ENCODE measurements around the gene TCP11L2. TPM values are rescaled to one million over a fixed set of nuclear protein-coding genes. Genes with fewer than 3 reads are reported as not detected.

The TCP11L2 gene
- total and polyA plus RNA-seq, 2 of the 13 experiments (the other 11 are each of a cell fraction or from before 2014, with no cell fraction given): 4.6 to 24.1 TPM

DNA sequence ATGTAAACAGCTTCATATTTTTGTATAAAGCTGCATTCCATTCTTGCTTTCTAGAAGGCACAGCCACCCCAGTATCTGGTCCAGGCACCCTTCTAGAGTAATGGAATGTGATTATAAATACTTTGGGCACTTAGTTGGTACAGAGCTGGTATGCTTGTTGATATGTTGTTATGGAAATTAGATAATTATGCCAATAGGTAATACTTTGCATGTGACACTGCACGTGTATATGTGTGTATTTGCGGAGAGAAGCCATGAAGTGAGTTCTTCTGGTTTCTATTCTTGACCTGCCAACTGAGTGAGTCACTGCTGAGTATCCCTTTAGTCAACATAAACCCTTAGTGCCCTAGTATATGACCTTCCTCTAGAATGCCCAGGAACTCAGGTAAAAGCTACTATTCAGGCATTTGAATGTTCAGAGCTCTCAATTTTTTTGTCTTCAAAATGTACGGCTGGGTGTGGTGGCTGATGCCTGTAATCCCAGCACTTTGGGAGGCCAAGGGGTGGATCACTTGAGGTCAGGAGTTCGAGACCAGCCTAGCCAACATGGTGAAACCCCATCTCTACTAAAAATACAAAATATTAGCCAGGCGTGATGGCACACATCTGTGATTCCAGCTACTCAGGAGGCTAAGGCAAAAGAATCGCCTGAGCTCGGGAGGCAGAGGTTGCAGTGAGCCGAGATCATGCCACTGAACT is 6.2 kb upstream of the TCP11L2 start (continued):
- TF ChIP-seq, protein P1, sequence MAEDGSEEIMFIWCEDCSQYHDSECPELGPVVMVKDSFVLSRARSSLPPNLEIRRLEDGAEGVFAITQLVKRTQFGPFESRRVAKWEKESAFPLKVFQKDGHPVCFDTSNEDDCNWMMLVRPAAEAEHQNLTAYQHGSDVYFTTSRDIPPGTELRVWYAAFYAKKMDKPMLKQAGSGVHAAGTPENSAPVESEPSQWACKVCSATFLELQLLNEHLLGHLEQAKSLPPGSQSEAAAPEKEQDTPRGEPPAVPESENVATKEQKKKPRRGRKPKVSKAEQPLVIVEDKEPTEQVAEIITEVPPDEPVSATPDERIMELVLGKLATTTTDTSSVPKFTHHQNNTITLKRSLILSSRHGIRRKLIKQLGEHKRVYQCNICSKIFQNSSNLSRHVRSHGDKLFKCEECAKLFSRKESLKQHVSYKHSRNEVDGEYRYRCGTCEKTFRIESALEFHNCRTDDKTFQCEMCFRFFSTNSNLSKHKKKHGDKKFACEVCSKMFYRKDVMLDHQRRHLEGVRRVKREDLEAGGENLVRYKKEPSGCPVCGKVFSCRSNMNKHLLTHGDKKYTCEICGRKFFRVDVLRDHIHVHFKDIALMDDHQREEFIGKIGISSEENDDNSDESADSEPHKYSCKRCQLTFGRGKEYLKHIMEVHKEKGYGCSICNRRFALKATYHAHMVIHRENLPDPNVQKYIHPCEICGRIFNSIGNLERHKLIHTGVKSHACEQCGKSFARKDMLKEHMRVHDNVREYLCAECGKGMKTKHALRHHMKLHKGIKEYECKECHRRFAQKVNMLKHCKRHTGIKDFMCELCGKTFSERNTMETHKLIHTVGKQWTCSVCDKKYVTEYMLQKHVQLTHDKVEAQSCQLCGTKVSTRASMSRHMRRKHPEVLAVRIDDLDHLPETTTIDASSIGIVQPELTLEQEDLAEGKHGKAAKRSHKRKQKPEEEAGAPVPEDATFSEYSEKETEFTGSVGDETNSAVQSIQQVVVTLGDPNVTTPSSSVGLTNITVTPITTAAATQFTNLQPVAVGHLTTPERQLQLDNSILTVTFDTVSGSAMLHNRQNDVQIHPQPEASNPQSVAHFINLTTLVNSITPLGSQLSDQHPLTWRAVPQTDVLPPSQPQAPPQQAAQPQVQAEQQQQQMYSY (CRISPR knock-in tag; IDR thresholded peaks at IDR 0.05): no peak
- TF ChIP-seq KMT2A (CRISPR knock-in tag; IDR thresholded peaks at IDR 0.05) (no peak), HDAC6 (IDR thresholded peaks at IDR 0.05; ENCODE audit: low read depth, low read length) (no peak), NBN (conservative IDR thresholded peaks at IDR 0.05) (no peak), ZIK1 (CRISPR knock-in tag; IDR thresholded peaks at IDR 0.05; ENCODE audit: borderline replicate concordance, low read depth) (no peak), ZNF619 (CRISPR knock-in tag; IDR thresholded peaks at IDR 0.05) (no peak), ZFP36L1 (CRISPR knock-in tag; IDR thresholded peaks at IDR 0.05) (no peak), FOSL2 (CRISPR knock-in tag; IDR thresholded peaks at IDR 0.05) (peak; percentile 91), TMF1 (CRISPR knock-in tag; IDR thresholded peaks at IDR 0.05; ENCODE audit: low read depth) (no peak), SMARCC2 (IDR thresholded peaks at IDR 0.05) (no peak), FOXA3 (CRISPR knock-in tag; IDR thresholded peaks at IDR 0.05) (peak; percentile 48), IRX3 (CRISPR knock-in tag; IDR thresholded peaks at IDR 0.05; ENCODE audit: borderline replicate concordance, low read depth) (no peak), SPEN (CRISPR knock-in tag; IDR thresholded peaks at IDR 0.05; ENCODE audit: low read depth) (no peak), MTF2 (CRISPR knock-in tag; IDR thresholded peaks at IDR 0.05; ENCODE audit: borderline replicate concordance) (no peak), MIER3 (CRISPR knock-in tag; IDR thresholded peaks at IDR 0.05; ENCODE audit: borderline replicate concordance) (0 out of 2 replicates have a peak, but pooled peaks have one; percentile 36), ZFX (CRISPR knock-in tag; IDR thresholded peaks at IDR 0.05; ENCODE audit: low read depth) (no peak), HMG20A (CRISPR knock-in tag; IDR thresholded peaks at IDR 0.05; ENCODE audit: borderline replicate concordance) (peak; percentile 37; the same call in 1 of the 2 replicates), HOXA5 (CRISPR knock-in tag; IDR thresholded peaks at IDR 0.05) (no peak), RNF2 (conservative IDR thresholded peaks at IDR 0.05; ENCODE audit: low read depth) (no peak)
- TF ChIP-seq, protein P2, sequence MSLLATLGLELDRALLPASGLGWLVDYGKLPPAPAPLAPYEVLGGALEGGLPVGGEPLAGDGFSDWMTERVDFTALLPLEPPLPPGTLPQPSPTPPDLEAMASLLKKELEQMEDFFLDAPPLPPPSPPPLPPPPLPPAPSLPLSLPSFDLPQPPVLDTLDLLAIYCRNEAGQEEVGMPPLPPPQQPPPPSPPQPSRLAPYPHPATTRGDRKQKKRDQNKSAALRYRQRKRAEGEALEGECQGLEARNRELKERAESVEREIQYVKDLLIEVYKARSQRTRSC (CRISPR knock-in tag; IDR thresholded peaks at IDR 0.05; ENCODE audit: low read depth): no peak
- TF ChIP-seq, protein P3, sequence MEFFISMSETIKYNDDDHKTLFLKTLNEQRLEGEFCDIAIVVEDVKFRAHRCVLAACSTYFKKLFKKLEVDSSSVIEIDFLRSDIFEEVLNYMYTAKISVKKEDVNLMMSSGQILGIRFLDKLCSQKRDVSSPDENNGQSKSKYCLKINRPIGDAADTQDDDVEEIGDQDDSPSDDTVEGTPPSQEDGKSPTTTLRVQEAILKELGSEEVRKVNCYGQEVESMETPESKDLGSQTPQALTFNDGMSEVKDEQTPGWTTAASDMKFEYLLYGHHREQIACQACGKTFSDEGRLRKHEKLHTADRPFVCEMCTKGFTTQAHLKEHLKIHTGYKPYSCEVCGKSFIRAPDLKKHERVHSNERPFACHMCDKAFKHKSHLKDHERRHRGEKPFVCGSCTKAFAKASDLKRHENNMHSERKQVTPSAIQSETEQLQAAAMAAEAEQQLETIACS (CRISPR knock-in tag; IDR thresholded peaks at IDR 0.05): no peak
- TF ChIP-seq, protein P4, sequence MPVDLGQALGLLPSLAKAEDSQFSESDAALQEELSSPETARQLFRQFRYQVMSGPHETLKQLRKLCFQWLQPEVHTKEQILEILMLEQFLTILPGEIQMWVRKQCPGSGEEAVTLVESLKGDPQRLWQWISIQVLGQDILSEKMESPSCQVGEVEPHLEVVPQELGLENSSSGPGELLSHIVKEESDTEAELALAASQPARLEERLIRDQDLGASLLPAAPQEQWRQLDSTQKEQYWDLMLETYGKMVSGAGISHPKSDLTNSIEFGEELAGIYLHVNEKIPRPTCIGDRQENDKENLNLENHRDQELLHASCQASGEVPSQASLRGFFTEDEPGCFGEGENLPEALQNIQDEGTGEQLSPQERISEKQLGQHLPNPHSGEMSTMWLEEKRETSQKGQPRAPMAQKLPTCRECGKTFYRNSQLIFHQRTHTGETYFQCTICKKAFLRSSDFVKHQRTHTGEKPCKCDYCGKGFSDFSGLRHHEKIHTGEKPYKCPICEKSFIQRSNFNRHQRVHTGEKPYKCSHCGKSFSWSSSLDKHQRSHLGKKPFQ (CRISPR knock-in tag; IDR thresholded peaks at IDR 0.05; ENCODE audit: insufficient replicate concordance): no peak
- TF ChIP-seq, protein P5, sequence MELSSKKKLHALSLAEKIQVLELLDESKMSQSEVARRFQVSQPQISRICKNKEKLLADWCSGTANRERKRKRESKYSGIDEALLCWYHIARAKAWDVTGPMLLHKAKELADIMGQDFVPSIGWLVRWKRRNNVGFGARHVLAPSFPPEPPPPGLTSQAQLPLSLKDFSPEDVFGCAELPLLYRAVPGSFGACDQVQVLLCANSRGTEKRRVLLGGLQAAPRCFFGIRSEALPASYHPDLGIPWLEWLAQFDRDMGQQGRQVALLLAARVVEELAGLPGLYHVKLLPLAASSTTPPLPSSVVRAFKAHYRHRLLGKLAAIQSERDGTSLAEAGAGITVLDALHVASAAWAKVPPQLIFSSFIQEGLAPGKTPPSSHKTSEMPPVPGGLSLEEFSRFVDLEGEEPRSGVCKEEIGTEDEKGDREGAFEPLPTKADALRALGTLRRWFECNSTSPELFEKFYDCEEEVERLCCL (CRISPR knock-in tag; IDR thresholded peaks at IDR 0.05; ENCODE audit: borderline replicate concordance): no peak
